SJSA1 (cell line): ENCODE data around the gene CCDC66. TPM values are rescaled to one million over a fixed set of nuclear protein-coding genes. Genes with fewer than 3 reads are reported as not detected.

ENCODE experiments used
- DNase-seq, 2 experiments: peaks; one replicate each; pipeline ENCODE4 v3.0.0-alpha.2; 2015 to 2020; ENCODE audit warnings: low spot score in 2 of 2, low read depth in 1 of 2
- H3K27ac ChIP-seq: fragments of 250-450 bp; sonication (Bioruptor Pico); 2 replicates; pipeline ENCODE4 v1.5.1; 2020; ENCODE audit warnings: mild to moderate bottlenecking, moderate library complexity
- H3K27me3 ChIP-seq: fragments of 250-450 bp; sonication (Bioruptor Pico); replicated peaks from 2 replicates; pipeline ENCODE4 v1.5.1; 2020; ENCODE audit warnings: mild to moderate bottlenecking, moderate library complexity
- H3K36me3 ChIP-seq: fragments of 250-450 bp; sonication (Bioruptor Pico); 2 replicates; pipeline ENCODE4 v1.5.1; 2020; ENCODE audit warnings: mild to moderate bottlenecking
- H3K4me1 ChIP-seq: fragments of 250-450 bp; sonication (Bioruptor Pico); replicated peaks from 2 replicates; pipeline ENCODE4 v1.6.1; 2021; ENCODE audit warnings: mild to moderate bottlenecking
- H3K4me3 ChIP-seq: fragments of 250-450 bp; sonication (Bioruptor Pico); 2 replicates; pipeline ENCODE4 v1.5.1; 2020; ENCODE audit warnings: mild to moderate bottlenecking
- H3K9me3 ChIP-seq: fragments of 250-450 bp; sonication (Bioruptor Pico); replicated peaks from 2 replicates; pipeline ENCODE4 v1.5.1; 2020; ENCODE audit warnings: mild to moderate bottlenecking
- total RNA-seq: library from RNA; depleted of rRNA; stranded (reverse); fragments of >200 nt; shearing (Covaris generic); gene quantifications from 2 replicates; pipeline ENCODE4 v1.2.3, GENCODE V29; 2014; rRNA removed

CCDC66 gene
- total RNA-seq, 1 experiment from 2014 or later: 9.5 TPM

GRCh38 chr3:56633181-56633580 lies 76.2 kb downstream of the CCDC66 start:
- DNase-seq: no peak
- Histone ChIP-seq H3K36me3 (peaks cover 16% of the 10 kb centered on the region), H3K4me1 (no peaks in the 10 kb centered on the region), H3K27ac (no peak overlapping the region), H3K4me3 (no peak overlapping the region), H3K27me3 (no peaks in the 10 kb centered on the region), H3K9me3 (no peaks in the 10 kb centered on the region)

GRCh38 chr3:56633602-56634535 lies 76.9 kb downstream of the CCDC66 start:
- H3K4me3 ChIP-seq: no peak overlapping the region
- H3K36me3 ChIP-seq: peaks cover 15% of the 10 kb centered on the region
- H3K4me1 ChIP-seq: no peaks in the 10 kb centered on the region
- no peaks in the 10 kb centered on the region for H3K9me3 ChIP-seq
- no peaks in the 10 kb centered on the region for H3K27me3 ChIP-seq
- DNase-seq: no peak
- no peak overlapping the region for H3K27ac ChIP-seq

- H3K4me1 ChIP-seq: no peaks in the 10 kb centered on the region
- H3K27ac ChIP-seq: no peak overlapping the region
- no peaks in the 10 kb centered on the region for H3K9me3 ChIP-seq
- H3K36me3 ChIP-seq: peaks cover 12% of the 10 kb centered on the region
- no peak overlapping the region for H3K4me3 ChIP-seq
- no peak for DNase-seq
- H3K27me3 ChIP-seq: no peaks in the 10 kb centered on the region
Measured at GRCh38 chr3:56645407-56645806, 88.4 kb downstream of the CCDC66 start.

GRCh38 chr3:56654460-56654859 lies 97.5 kb downstream of the CCDC66 start:
- Histone ChIP-seq H3K4me1 (no peaks in the 10 kb centered on the region), H3K36me3 (peaks cover 3% of the 10 kb centered on the region; the same call in 1 of the 2 replicates), H3K27me3 (no peaks in the 10 kb centered on the region), H3K9me3 (no peaks in the 10 kb centered on the region), H3K27ac (no peak overlapping the region), H3K4me3 (no peak overlapping the region)
- DNase-seq: no peak

- Histone ChIP-seq H3K9me3 (no peaks in the 10 kb centered on the region), H3K4me1 (no peaks in the 10 kb centered on the region), H3K27ac (no peak overlapping the region), H3K36me3 (peaks cover 3% of the 10 kb centered on the region; the same call in 1 of the 2 replicates), H3K27me3 (no peaks in the 10 kb centered on the region), H3K4me3 (no peak overlapping the region)
- DNase-seq: no peak
Measured at GRCh38 chr3:56655709-56656108, 98.7 kb downstream of the CCDC66 start.

GRCh38 chr3:56664823-56665222 lies 107.8 kb downstream of the CCDC66 start:
- H3K9me3 ChIP-seq: no peaks in the 10 kb centered on the region
- DNase-seq: no peak
- peaks cover 8% of the 10 kb centered on the region; the same call in 1 of the 2 replicates for H3K36me3 ChIP-seq
- H3K27me3 ChIP-seq: no peaks in the 10 kb centered on the region
- no peak overlapping the region for H3K4me3 ChIP-seq
- no peaks in the 10 kb centered on the region for H3K4me1 ChIP-seq
- H3K27ac ChIP-seq: no peak overlapping the region

GRCh38 chr3:56667973-56668579 lies 111.1 kb downstream of the CCDC66 start:
- Histone ChIP-seq H3K4me3 (no peak overlapping the region), H3K4me1 (no peaks in the 10 kb centered on the region), H3K9me3 (no peaks in the 10 kb centered on the region), H3K36me3 (peaks cover 8% of the 10 kb centered on the region; the same call in 1 of the 2 replicates), H3K27me3 (no peaks in the 10 kb centered on the region), H3K27ac (no peak overlapping the region)
- DNase-seq: no peak

Other genes starting within 250 kb of the CCDC66 start
- 0.13 and 0.81 TPM in 2 replicates for gene ERC2, start 88.7 kb upstream of the CCDC66 start, total RNA-seq
- gene TASOR, start 126.1 kb downstream of the CCDC66 start, total RNA-seq: 18.9 and 23.7 TPM in 2 replicates
- 1.8 and 2.2 TPM in 2 replicates for gene ARHGEF3, start 244.8 kb downstream of the CCDC66 start, total RNA-seq